ENCODE data around the gene CSNK1D. TPM values are rescaled to one million over a fixed set of nuclear protein-coding genes. Genes with fewer than 3 reads are reported as not detected.

The CSNK1D gene
- 32.0 and 54.1 TPM in 2 replicates for total RNA-seq

DNA sequence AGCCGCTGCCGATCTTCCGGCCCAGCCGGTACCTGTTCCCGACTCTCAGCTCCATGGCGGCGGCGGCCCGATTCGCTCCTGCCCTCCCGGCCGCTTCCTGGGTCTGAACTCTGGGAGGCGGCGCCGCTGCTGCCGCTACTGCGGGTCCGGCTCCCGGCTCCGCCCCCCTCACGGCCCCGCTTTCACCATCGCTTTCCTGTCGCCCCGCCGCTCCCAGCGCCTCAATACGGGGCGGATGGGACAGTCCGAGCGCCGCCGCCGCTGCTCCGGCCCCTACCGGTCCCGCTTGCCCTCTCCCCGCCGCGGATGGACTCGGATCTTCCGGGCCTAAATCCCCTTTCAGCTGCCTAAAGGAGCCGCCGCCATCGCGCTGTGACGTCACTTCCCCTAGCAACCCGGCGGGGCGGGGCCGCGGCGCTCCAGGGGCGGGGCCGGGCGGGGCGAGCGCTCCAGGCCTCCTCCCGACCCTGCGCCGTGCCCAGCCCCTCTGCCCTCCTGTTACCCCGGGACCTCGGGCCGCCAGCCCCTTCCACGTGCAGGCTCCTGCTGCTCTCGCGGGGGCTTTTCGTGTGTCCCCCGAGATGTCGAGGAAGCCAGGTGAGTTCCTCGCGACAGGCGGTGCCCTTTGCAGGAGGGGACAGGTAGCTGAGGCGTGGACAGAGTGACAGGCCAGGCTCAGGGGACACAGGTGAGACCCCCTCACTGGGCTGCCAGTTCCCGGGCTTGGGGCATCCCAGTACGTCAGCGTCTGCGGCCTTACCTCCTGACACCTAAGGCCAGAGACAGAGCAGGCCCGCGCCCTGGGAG is at the start of gene CSNK1D:
TSS of gene CSNK1D (minus strand) at position 374 of the 807 bp plus-strand sequence. CDS start at position 55, 319 bp downstream.
- TF ChIP-seq, protein P1, sequence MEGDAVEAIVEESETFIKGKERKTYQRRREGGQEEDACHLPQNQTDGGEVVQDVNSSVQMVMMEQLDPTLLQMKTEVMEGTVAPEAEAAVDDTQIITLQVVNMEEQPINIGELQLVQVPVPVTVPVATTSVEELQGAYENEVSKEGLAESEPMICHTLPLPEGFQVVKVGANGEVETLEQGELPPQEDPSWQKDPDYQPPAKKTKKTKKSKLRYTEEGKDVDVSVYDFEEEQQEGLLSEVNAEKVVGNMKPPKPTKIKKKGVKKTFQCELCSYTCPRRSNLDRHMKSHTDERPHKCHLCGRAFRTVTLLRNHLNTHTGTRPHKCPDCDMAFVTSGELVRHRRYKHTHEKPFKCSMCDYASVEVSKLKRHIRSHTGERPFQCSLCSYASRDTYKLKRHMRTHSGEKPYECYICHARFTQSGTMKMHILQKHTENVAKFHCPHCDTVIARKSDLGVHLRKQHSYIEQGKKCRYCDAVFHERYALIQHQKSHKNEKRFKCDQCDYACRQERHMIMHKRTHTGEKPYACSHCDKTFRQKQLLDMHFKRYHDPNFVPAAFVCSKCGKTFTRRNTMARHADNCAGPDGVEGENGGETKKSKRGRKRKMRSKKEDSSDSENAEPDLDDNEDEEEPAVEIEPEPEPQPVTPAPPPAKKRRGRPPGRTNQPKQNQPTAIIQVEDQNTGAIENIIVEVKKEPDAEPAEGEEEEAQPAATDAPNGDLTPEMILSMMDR (conservative IDR thresholded peaks at IDR 0.05; ENCODE audit: low read depth, low read length): no peak
- DNase-seq (ENCODE audit: low read depth): no peak
- H3K4me3 ChIP-seq (ENCODE audit: low read depth, low read length): peak within 1 kb of the TSS; percentile 89

DNA sequence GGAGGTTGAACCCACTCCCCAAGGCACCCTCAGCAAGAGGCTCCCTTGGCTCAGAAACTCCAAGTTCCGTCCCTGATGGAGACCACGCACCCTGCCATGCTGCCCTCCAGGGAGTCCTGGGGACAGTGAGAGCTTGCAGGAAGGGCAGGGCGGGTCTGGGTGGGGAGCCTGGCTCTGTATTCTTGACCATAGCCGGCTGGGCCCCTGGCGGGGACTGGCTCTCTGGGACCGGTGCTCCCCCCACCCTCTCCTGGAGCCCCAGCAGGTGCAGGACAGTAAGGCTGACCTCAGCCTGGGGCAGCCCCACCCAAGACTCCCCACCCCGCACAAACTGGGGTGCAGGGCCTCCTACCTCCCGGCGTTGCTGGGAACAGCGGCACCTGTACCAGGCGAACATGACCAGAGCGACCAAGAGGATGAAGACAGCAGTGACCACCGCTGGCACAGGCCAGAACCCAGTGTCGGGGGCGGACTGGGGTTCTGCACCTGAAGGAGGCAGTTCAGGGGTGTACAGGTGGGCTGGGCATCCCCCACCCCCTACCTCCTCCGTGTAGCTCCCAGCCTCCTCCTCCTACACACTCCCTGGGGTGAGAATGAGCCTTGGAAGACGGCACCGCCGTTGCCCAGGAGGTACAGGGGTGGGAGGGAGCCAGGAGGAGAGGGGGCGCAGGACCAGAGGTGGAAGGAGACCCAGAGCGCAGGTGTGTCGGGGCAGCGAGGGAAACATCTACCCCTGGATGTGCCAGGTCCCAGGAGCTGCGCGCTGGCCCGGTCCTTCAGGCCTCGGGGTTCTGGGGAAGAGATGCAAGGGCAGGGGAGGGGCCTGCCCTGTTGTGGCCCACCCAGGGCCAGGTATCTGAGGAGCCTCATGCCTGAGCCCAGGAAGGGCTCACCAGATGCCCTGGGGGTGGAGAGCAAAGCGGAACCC is 49.3 kb upstream of the CSNK1D start:
- H3K4me3 ChIP-seq (ENCODE audit: low read depth, low read length): no peak overlapping the region
- no peak for DNase-seq (ENCODE audit: low read depth)
- TF ChIP-seq, protein P1 (conservative IDR thresholded peaks at IDR 0.05; ENCODE audit: low read depth, low read length): no peak

DNA sequence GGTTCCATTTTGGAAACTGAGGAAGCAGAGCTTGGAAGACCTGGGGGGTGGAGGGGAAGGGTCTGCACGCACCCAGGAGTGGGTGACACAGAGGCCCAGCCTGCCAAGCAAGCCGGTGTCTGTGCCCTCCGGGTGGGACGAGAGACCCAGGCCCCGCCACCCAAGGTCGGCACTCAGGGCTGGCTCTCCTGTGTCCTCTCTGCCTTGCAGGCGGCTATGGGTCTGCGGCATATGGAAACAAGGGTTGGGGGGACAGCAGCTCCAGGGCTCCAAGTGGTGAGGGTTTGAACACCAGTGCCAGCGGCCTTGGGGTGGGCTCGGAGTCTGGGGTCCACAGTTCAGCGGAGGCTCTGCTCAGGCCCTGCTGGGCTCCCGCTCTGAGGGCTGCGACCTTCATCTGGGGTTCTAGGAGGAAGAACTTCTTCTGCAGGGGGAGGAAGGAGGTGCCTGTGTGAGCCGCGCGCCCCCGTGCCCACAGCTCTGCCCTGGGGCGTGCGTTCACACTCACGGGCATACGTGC is 48.5 kb upstream of the CSNK1D start:
- TF ChIP-seq, protein P1 (conservative IDR thresholded peaks at IDR 0.05; ENCODE audit: low read depth, low read length): no peak
- H3K4me3 ChIP-seq (ENCODE audit: low read depth, low read length): no peak overlapping the region
- DNase-seq (ENCODE audit: low read depth): no peak

DNA sequence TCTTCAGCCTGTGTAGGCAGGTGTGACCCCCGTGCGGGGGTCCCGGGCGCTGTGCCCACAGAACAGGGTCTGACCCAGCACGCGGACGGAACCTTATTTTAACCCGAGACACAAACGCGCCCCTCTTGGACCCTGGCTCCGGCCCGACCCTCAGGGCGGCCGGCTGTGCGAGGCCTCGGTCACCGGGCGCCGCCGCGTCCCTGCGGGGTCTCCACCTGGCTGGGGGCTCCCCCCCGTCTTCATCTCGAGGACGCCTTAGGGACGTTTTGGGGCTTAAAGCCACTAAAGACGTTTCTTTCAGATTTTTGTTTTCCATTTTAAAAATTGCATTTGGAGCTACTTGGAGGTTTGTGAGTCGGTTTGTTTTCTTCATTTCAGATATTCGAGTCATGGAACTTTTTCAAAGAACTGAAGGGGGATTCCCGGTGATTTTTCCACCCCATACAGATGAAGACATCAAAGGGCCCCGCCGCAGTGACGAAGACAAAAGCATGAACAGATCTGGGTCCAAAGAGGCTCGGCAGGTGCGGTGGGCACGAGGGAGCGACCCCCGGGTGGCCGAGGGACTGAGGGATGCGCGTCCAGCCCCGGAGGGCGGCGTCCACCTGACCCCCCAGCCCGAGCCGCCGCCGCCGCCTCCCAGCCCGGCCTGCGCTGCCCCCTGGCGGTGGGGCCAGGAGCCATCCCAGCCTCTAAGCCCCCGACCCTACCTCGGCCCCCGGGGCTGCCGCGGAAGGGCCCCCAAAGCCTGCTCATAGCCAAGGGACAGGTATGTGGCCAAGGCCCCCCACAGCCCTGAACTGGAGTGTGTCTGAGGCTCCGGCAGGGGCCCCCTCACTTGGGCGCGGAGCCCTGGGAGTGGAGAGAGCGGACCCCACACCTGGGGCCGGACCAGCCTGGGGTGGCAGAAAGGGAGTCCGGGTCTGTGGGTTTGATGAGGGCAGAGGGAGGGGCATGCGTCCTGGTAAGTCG is 47.7 kb upstream of the CSNK1D start:
- DNase-seq (ENCODE audit: low read depth): no peak
- TF ChIP-seq, protein P1 (conservative IDR thresholded peaks at IDR 0.05; ENCODE audit: low read depth, low read length): peak; percentile 82
- no peak overlapping the region for H3K4me3 ChIP-seq (ENCODE audit: low read depth, low read length)

DNA sequence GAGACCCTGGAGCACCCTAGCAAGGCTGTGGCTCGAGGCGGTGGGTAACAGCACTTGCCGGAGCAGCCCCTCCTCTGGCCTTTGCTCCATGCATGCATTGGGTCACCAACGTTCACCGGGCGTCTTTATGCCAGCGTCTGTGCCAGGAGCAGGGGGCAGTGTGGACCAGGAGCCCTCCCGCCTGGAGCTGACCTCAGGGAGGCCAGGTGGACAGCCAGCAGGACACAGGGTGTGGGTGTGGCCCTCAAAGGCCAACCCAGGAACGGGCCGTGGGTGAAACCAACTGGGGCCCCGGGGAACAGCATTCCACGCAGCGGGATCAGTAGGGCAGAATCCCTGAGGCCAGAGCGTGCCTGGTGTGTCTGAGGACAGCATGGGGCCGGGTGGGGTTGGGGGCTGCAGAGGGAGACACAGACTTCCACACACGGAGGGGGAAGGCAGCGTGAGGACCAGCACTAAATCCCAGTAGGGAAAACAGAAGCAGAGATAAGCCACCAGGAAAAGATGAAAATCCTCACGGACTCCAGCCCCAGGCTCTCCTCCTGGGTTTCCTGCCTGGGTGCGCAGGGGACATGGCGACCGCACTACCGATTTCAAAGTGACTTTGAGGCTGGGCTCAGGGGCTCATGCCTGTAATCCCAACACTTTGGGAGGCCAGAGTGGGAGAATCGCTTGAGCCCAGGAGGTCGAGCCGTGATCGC is 46.8 kb upstream of the CSNK1D start:
- TF ChIP-seq, protein P1 (conservative IDR thresholded peaks at IDR 0.05; ENCODE audit: low read depth, low read length): no peak
- H3K4me3 ChIP-seq (ENCODE audit: low read depth, low read length): no peak overlapping the region
- DNase-seq (ENCODE audit: low read depth): no peak
